ENCODE measurements around the gene ST6GALNAC3.

Gene ST6GALNAC3

DNA sequence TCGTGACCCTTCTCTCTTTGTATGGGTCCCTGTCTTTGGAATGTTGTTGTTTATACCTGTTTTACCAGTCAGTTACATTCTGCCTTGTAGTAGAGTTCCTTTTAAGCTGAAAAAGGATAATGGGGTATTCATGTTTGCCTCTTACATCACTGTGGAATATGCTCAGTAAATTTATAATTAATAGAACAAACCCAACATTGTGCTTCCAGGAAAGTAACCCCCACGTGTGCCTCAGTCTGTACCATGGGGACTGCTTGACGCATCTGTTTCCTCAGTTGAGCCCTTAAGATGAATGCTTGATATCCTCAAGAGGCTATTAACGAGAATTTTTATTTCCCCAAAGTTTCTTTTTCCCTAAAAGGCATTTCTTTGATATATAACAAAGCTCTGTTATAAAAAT, 73.4 kb downstream of the ST6GALNAC3 start:
- Histone ChIP-seq H3K4me3 (ENCODE audit: low read length) (no peak overlapping the region), H3K4me2 (ENCODE audit: low read length) (no peak overlapping the region), H3K9ac (ENCODE audit: low read length) (no peak overlapping the region), H4K20me1 (ENCODE audit: insufficient read depth, low read length) (no peaks in the 10 kb centered on the region), H3K9me3 (ENCODE audit: insufficient read depth, low read length) (no peaks in the 10 kb centered on the region), H3K4me1 (ENCODE audit: low read length) (no peaks in the 10 kb centered on the region), H3K36me3 (replicated peaks; ENCODE audit: low read depth, low read length) (no peaks in the 10 kb centered on the region), H2AFZ (ENCODE audit: low read depth, low read length) (no peak overlapping the region), H3K27ac (ENCODE audit: low read length) (no peak overlapping the region), H3K27me3 (ENCODE audit: low read depth, low read length) (no peaks in the 10 kb centered on the region), H3K79me2 (ENCODE audit: low read length) (no peaks in the 10 kb centered on the region)
- TF ChIP-seq EZH2phosphoT487 (IDR thresholded peaks at IDR 0.05; ENCODE audit: low read depth): no peak
- TF ChIP-seq, protein P1, sequence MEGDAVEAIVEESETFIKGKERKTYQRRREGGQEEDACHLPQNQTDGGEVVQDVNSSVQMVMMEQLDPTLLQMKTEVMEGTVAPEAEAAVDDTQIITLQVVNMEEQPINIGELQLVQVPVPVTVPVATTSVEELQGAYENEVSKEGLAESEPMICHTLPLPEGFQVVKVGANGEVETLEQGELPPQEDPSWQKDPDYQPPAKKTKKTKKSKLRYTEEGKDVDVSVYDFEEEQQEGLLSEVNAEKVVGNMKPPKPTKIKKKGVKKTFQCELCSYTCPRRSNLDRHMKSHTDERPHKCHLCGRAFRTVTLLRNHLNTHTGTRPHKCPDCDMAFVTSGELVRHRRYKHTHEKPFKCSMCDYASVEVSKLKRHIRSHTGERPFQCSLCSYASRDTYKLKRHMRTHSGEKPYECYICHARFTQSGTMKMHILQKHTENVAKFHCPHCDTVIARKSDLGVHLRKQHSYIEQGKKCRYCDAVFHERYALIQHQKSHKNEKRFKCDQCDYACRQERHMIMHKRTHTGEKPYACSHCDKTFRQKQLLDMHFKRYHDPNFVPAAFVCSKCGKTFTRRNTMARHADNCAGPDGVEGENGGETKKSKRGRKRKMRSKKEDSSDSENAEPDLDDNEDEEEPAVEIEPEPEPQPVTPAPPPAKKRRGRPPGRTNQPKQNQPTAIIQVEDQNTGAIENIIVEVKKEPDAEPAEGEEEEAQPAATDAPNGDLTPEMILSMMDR (IDR thresholded peaks at IDR 0.05; ENCODE audit: low read depth, low read length): no peak

DNA sequence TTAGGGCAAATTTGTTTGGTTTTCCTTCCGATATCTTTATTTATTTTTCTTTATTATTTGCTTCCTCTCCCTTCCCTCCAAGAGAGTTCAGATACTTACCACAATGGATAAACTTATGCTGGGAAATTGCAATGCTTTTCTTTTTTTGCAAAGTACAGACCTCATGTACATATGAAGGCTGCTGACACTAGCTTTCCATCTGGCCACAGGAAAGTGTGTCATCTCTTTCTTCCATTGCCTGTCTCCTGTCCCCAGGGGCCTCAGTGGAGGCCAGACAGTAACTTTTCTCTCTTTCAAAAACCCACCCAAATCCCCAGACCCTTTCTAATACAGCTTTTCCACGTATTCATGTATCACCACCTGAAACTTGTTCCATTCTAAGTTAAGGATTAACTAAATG, 73.9 kb downstream of the ST6GALNAC3 start:
- Histone ChIP-seq H3K4me1 (ENCODE audit: low read length) (no peaks in the 10 kb centered on the region), H4K20me1 (ENCODE audit: insufficient read depth, low read length) (no peaks in the 10 kb centered on the region), H3K4me2 (ENCODE audit: low read length) (no peak overlapping the region), H2AFZ (ENCODE audit: low read depth, low read length) (no peak overlapping the region), H3K9ac (ENCODE audit: low read length) (no peak overlapping the region), H3K36me3 (replicated peaks; ENCODE audit: low read depth, low read length) (no peaks in the 10 kb centered on the region), H3K9me3 (ENCODE audit: insufficient read depth, low read length) (no peaks in the 10 kb centered on the region), H3K4me3 (ENCODE audit: low read length) (no peak overlapping the region), H3K79me2 (ENCODE audit: low read length) (no peaks in the 10 kb centered on the region), H3K27ac (ENCODE audit: low read length) (no peak overlapping the region), H3K27me3 (ENCODE audit: low read depth, low read length) (no peaks in the 10 kb centered on the region)
- TF ChIP-seq, protein P1 (IDR thresholded peaks at IDR 0.05; ENCODE audit: low read depth, low read length): no peak
- no peak for TF ChIP-seq EZH2phosphoT487 (IDR thresholded peaks at IDR 0.05; ENCODE audit: low read depth)

DNA sequence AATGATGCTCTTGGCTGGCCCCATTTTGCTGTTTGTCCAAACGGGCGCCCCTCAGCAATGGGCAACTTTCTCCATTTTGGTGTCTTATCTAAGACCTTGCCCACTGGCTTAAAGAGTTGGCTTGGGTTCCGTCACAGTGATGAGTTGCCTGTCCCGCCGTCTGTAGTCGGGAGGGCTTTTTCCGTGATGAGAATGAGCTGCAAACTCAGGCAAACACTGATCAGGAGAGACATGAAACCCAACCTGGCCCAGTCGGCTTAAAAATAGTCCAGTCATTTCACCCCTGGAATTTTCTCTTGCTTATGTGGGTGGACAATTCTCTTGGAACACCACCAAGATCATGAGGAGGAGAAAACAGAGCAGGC, 79.3 kb downstream of the ST6GALNAC3 start:
- H4K20me1 ChIP-seq (ENCODE audit: insufficient read depth, low read length): no peaks in the 10 kb centered on the region
- H3K27me3 ChIP-seq (ENCODE audit: low read depth, low read length): no peaks in the 10 kb centered on the region
- no peaks in the 10 kb centered on the region for H3K36me3 ChIP-seq (replicated peaks; ENCODE audit: low read depth, low read length)
- 0 out of 2 replicates have a peak, but pooled peaks cover 4% of the 10 kb centered on the region for H3K4me1 ChIP-seq (ENCODE audit: low read length)
- TF ChIP-seq, protein P1 (IDR thresholded peaks at IDR 0.05; ENCODE audit: low read depth, low read length): no peak
- TF ChIP-seq EZH2phosphoT487 (IDR thresholded peaks at IDR 0.05; ENCODE audit: low read depth): no peak
- H3K4me2 ChIP-seq (ENCODE audit: low read length): peak overlapping the region; percentile 90
- H3K9ac ChIP-seq (ENCODE audit: low read length): peak overlapping the region; percentile 56; the same call in 1 of the 2 replicates
- H2AFZ ChIP-seq (ENCODE audit: low read depth, low read length): peak overlapping the region; percentile 88; the same call in 1 of the 2 replicates
- no peak overlapping the region for H3K27ac ChIP-seq (ENCODE audit: low read length)
- no peaks in the 10 kb centered on the region for H3K9me3 ChIP-seq (ENCODE audit: insufficient read depth, low read length)
- H3K4me3 ChIP-seq (ENCODE audit: low read length): peak overlapping the region; percentile 83
- no peaks in the 10 kb centered on the region for H3K79me2 ChIP-seq (ENCODE audit: low read length)

DNA sequence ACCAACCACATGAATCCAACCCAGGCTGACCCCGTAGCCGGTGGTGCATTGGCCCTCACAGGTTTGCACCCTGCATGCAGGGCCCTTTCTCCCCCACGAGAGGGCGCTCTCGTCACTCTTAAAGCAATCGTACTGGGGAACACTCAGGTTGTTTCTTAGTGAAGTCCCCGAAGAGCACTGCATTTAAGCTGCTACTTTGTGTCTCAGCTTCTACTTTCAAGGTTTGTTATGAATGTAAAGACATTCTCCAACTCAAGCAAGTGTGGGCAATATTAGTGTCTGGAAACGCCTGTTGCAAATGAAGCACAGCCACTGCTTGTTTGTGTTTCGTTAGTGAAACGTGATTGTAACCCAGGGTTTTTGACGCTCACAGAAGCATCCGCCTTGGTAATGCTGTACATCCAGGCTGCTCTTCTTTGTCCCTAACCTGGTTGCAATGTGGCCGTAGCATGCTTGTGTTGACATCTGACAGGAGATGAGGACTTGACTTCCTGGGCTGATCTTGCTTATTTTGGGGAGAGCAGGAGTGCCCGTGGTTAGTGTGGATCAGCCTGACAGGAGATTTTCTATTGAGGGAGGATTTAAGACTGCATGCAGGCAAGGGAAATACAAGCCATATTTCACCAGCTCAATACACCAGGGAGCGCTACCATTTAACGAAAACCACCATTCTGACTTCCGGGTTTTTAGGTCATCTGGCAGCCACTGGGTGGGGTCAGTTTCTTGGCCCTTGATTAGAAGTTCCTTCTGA, 79.8 kb downstream of the ST6GALNAC3 start:
- Histone ChIP-seq H3K4me3 (ENCODE audit: low read length) (peak overlapping the region; percentile 83), H3K79me2 (ENCODE audit: low read length) (no peaks in the 10 kb centered on the region), H3K36me3 (replicated peaks; ENCODE audit: low read depth, low read length) (no peaks in the 10 kb centered on the region), H3K9me3 (ENCODE audit: insufficient read depth, low read length) (no peaks in the 10 kb centered on the region), H3K4me2 (ENCODE audit: low read length) (peak overlapping the region; percentile 90), H3K9ac (ENCODE audit: low read length) (peak overlapping the region; percentile 56), H2AFZ (ENCODE audit: low read depth, low read length) (peak overlapping the region; percentile 96), H4K20me1 (ENCODE audit: insufficient read depth, low read length) (no peaks in the 10 kb centered on the region), H3K4me1 (ENCODE audit: low read length) (0 out of 2 replicates have a peak, but pooled peaks cover 4% of the 10 kb centered on the region), H3K27ac (ENCODE audit: low read length) (peak overlapping the region; percentile 42), H3K27me3 (ENCODE audit: low read depth, low read length) (no peaks in the 10 kb centered on the region)
- no peak for TF ChIP-seq EZH2phosphoT487 (IDR thresholded peaks at IDR 0.05; ENCODE audit: low read depth)
- TF ChIP-seq, protein P1 (IDR thresholded peaks at IDR 0.05; ENCODE audit: low read depth, low read length): peak; percentile 79
